GM06990 (cell line): ENCODE results near the gene FLYWCH1.

Source experiments
- DNase-seq: peaks from one replicate; pipeline ENCODE4 v3.0.0-alpha.2; 2011; ENCODE audit not compliant: insufficient read length; ENCODE audit errors: extremely low read depth
- H3K27me3 ChIP-seq: replicated peaks from 2 replicates; pipeline ENCODE4 v1.6.0; 2011; ENCODE audit warnings: low read length; ENCODE audit not compliant: control insufficient read depth, insufficient read depth
- H3K36me3 ChIP-seq: 2 replicates; pipeline ENCODE4 v1.5.1; 2011; ENCODE audit warnings: low read length; ENCODE audit not compliant: control insufficient read depth, insufficient read depth
- H3K4me3 ChIP-seq: replicated peaks from 2 replicates; pipeline ENCODE4 v1.5.1; 2011; ENCODE audit warnings: low read depth, mild to moderate bottlenecking, control low read depth, low read length
- CTCF ChIP-seq: IDR thresholded peaks from 2 replicates; pipeline ENCODE4 v1.5.1; 2011; ENCODE audit warnings: low read length, control low read depth, mild to moderate bottlenecking, inconsistent platforms; ENCODE audit not compliant: insufficient read depth, poor library complexity, severe bottlenecking

FLYWCH1 gene

GRCh38 chr16:2902337-2903130, 9.2 kb upstream of the FLYWCH1 start:
- TF ChIP-seq CTCF: no peak
- Histone ChIP-seq H3K27me3 (no peaks in the 10 kb centered on the region), H3K4me3 (no peak overlapping the region), H3K36me3 (no peaks in the 10 kb centered on the region; the same call in 1 of the 2 replicates)
- no peak for DNase-seq

- TF ChIP-seq CTCF: peak; percentile 94
- DNase-seq: peak; percentile 85
- no peaks in the 10 kb centered on the region for H3K36me3 ChIP-seq
- H3K4me3 ChIP-seq: peak overlapping the region; percentile 86
- H3K27me3 ChIP-seq: no peaks in the 10 kb centered on the region
Observed at GRCh38 chr16:2904100-2904921, 7.4 kb upstream of the FLYWCH1 start.

GRCh38 chr16:2904922-2905240, 6.8 kb upstream of the FLYWCH1 start:
- no peak for TF ChIP-seq CTCF
- no peaks in the 10 kb centered on the region for H3K36me3 ChIP-seq
- peak overlapping the region; percentile 86 for H3K4me3 ChIP-seq
- DNase-seq: no peak
- no peaks in the 10 kb centered on the region for H3K27me3 ChIP-seq

GRCh38 chr16:2905241-2905987, 6.3 kb upstream of the FLYWCH1 start:
- Histone ChIP-seq H3K27me3 (no peaks in the 10 kb centered on the region), H3K36me3 (no peaks in the 10 kb centered on the region), H3K4me3 (peak overlapping the region; percentile 86)
- peak; percentile 95 for DNase-seq
- TF ChIP-seq CTCF: no peak

GRCh38 chr16:2905988-2906387, 5.7 kb upstream of the FLYWCH1 start:
- Histone ChIP-seq H3K36me3 (no peaks in the 10 kb centered on the region), H3K27me3 (no peaks in the 10 kb centered on the region), H3K4me3 (peak overlapping the region; percentile 0; the same call in 1 of the 2 replicates)
- no peak for DNase-seq
- TF ChIP-seq CTCF: no peak
